Kidney (tissue), 14 donors: ENCODE results near the gene RNF125. TPM values are rescaled to one million over a fixed set of nuclear protein-coding genes. Genes with fewer than 3 reads are reported as not detected.

Experiments
- DNase-seq, 5 donors: peaks; one replicate each; pipeline ENCODE4 v3.0.0-alpha.2; 2013 to 2020
- FAIRE-seq: peaks from 2 replicates; lab custom pipeline; 2012; peaks lifted over from hg19 to GRCh38; lab: Jason Lieb, UNC
- H3K27ac ChIP-seq, 2 donors: one replicate each; pipeline ENCODE4 v1.7.0; 2013; ENCODE audit warnings: low read depth in 2 of 2, low read length in 2 of 2, inconsistent platforms in 1 of 2
- H3K27me3 ChIP-seq: one replicate; pipeline ENCODE4 v1.7.1; 2013; ENCODE audit warnings: low read length, inconsistent platforms; ENCODE audit not compliant: control insufficient read depth, insufficient read depth
- H3K36me3 ChIP-seq, 3 donors: one replicate each; pipeline versions ENCODE4 v1.7.0 to v1.7.1; 2013; ENCODE audit warnings: low read length in 3 of 3, control low read depth in 1 of 3, inconsistent platforms in 1 of 3; ENCODE audit not compliant: insufficient read depth in 3 of 3, control insufficient read depth in 2 of 3
- H3K4me1 ChIP-seq, 3 donors: one replicate each; pipeline versions ENCODE4 v1.7.0 to v1.7.1; 2013; ENCODE audit warnings: low read length in 3 of 3, inconsistent platforms in 1 of 3, low read depth in 1 of 3; ENCODE audit not compliant: control insufficient read depth in 2 of 3, insufficient read depth in 2 of 3
- H3K4me3 ChIP-seq, 3 donors: one replicate each; pipeline versions ENCODE4 v1.7.0 to v1.8.1; 2013; ENCODE audit warnings: low read length in 3 of 3, control low read depth in 1 of 3, inconsistent platforms in 1 of 3
- H3K9ac ChIP-seq, 3 donors: one replicate each; pipeline versions ENCODE4 v1.7.0 to v1.7.1; 2013; ENCODE audit warnings: low read length in 3 of 3, control low read depth in 1 of 3, inconsistent platforms in 1 of 3
- H3K9me3 ChIP-seq, 3 donors: one replicate each; pipeline versions ENCODE4 v1.7.0 to v1.7.1; 2013; ENCODE audit warnings: low read length in 3 of 3, control low read depth in 1 of 3, inconsistent platforms in 1 of 3; ENCODE audit not compliant: control insufficient read depth in 2 of 3, insufficient read depth in 1 of 3
- intact Hi-C: fragments of 100-400 bp; cut with DNase I; formaldehyde crosslinking; loops from one replicate; pipeline ENCODE4 v1.11.1; 2022
- polyA plus RNA-seq: library from polyadenylated mRNA; stranded (reverse); fragments of 350-450 nt; fragmentation: Illumina TruSeq; extraction: RNeasy Lipid Tissue Mini Kit (QIAGEN cat#74804); gene quantifications from one replicate; pipeline ENCODE4 v1.2.3, GENCODE V29; 2014; ENCODE audit warnings: low read depth, low replicate concordance; ENCODE audit not compliant: insufficient read depth
- total RNA-seq: library from RNA; stranded (reverse); fragmentation: NEBNext Ultra II Directional; extraction: Animal tissue kit (Norgen Biotek cat#: 25700); gene quantifications from one replicate; pipeline ENCODE4 v1.2.1, GENCODE V29; 2021
- TF ChIP-seq, protein P1 (sequence below): IDR thresholded peaks from 3 replicates; pipeline ENCODE4 v1.5.1; 2012; ENCODE audit warnings: mild to moderate bottlenecking, moderate library complexity, borderline replicate concordance; ENCODE audit not compliant: insufficient read depth; ENCODE audit errors: extremely low read depth
- donor health status: control.
- donor health status: control.
- donor health status: control.
- donor health status: control.
- donor health status: control.
- donor health status: DM: yes; HTN: yes; CAD: no.
- donor health status: Normal renal cell carcinoma (clear cell type).

Gene RNF125
- total and polyA plus RNA-seq, 2 donors from 2014 or later: 0.62 to 6.0 TPM

DNA sequence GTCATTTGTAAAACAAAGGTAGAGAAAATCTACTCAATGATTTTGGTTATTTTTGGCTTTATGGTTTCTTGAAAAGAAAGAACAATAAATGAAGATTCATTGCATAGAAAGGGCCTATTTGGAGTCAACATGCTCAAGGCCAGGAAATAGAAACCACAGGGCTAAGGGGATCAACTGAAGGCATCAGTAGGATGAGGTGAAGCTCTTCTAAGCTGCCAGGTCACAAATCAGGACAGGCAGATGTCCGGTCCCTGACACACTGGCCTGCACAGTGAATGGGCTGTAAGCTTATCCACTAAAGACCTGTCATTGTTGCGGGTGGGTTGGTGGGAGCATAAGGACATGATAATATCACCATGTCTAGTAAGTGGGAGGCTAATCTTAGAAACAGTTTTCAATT, 41.4 kb downstream of the RNF125 start:
- intact Hi-C loops: no loop called here
- Histone ChIP-seq H3K27ac (no peak overlapping the region), H3K4me1 (no peaks in the 10 kb centered on the region), H3K9me3 (no peaks in the 10 kb centered on the region), H3K4me3 (no peak overlapping the region), H3K36me3 (no peaks in the 10 kb centered on the region), H3K27me3 (no peaks in the 10 kb centered on the region), H3K9ac (no peak overlapping the region)
- no peak for FAIRE-seq
- TF ChIP-seq, protein P1, sequence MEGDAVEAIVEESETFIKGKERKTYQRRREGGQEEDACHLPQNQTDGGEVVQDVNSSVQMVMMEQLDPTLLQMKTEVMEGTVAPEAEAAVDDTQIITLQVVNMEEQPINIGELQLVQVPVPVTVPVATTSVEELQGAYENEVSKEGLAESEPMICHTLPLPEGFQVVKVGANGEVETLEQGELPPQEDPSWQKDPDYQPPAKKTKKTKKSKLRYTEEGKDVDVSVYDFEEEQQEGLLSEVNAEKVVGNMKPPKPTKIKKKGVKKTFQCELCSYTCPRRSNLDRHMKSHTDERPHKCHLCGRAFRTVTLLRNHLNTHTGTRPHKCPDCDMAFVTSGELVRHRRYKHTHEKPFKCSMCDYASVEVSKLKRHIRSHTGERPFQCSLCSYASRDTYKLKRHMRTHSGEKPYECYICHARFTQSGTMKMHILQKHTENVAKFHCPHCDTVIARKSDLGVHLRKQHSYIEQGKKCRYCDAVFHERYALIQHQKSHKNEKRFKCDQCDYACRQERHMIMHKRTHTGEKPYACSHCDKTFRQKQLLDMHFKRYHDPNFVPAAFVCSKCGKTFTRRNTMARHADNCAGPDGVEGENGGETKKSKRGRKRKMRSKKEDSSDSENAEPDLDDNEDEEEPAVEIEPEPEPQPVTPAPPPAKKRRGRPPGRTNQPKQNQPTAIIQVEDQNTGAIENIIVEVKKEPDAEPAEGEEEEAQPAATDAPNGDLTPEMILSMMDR: no peak
- DNase-seq: no peak

DNA sequence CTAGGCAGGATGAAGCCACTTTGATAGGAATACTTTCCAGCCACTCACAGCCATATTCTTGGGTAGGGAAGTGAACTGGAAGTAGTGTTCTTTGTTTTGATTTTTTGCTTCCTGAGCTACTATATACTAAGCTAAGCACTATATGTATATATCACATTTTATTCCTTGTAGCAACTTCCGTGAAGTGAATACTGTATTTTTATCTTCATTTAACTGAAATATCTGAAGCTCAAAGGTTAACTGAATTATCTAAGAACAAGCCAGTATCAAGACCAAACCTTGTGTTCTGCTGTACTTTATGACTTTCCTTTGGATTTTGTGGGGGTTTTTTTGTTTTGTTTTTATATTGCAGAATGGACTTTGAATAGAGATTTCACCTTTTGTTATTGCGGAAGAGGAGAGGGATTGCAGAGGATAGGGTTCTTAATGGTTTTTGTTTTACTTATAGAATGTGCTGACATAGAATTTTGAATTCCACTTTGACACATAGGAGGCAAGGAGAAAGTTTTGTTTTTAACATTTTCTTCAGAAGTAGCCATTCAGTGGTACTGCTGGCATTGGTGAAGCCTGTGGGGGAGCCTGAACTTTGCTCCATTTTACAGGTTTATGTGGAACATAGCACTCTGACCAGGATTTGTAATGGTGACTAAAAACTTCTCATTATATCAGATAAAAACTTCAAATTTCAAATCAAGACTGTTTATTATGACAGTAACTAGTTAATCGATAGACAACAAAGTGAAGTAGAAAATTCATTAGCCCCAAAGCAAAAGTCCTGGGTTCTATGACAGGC, 48.9 kb downstream of the RNF125 start:
- FAIRE-seq: no peak
- no peaks in the 10 kb centered on the region for H3K27me3 ChIP-seq
- DNase-seq: no peak

DNA sequence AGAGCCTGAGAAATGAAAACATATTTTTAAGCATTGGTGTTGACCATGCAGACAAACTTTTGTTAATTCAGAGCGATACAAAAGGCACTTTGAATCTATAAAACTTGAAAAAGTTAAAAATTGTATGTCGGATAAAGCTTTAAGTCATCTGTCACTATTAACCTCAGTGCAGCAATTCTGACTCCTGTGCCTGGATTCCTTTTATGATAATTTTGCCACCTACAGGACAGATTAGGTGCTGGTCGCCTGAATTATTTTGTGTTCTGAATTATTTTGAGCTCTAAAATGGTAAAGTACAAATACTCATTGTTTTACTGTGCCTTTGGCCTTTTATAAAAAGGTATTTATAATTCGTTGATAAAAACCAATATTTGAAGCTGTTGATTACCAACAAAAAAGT, 53.7 kb downstream of the RNF125 start:
- no peaks in the 10 kb centered on the region for H3K27me3 ChIP-seq
- no peaks in the 10 kb centered on the region for H3K36me3 ChIP-seq
- H3K27ac ChIP-seq: no peak overlapping the region
- intact Hi-C loops: no loop called here
- no peak overlapping the region for H3K9ac ChIP-seq
- no peaks in the 10 kb centered on the region for H3K4me1 ChIP-seq
- H3K4me3 ChIP-seq: no peak overlapping the region
- TF ChIP-seq, protein P1: peak; percentile 43
- no peaks in the 10 kb centered on the region for H3K9me3 ChIP-seq
- FAIRE-seq: no peak
- DNase-seq: peak in 1 of 5 donors; percentile 19

More for the DNA sequence above, 48.9 kb downstream of the RNF125 start:
- intact Hi-C loops: no loop called here
- no peaks in the 10 kb centered on the region for H3K9me3 ChIP-seq
- H3K4me1 ChIP-seq: no peaks in the 10 kb centered on the region
- no peak overlapping the region for H3K9ac ChIP-seq
- no peak overlapping the region for H3K4me3 ChIP-seq
- H3K36me3 ChIP-seq: no peaks in the 10 kb centered on the region
- peak overlapping the region in 1 of 2 donors; percentile 10 for H3K27ac ChIP-seq
- TF ChIP-seq, protein P1: no peak
